ENCODE results near the gene CEACAM19. TPM values are rescaled to one million over a fixed set of nuclear protein-coding genes. Genes with fewer than 3 reads are reported as not detected.

The CEACAM19 gene
- polyA plus RNA-seq, 3 donors, result 7.6 TPM; not detected in 2

GRCh38 chr19:44684892-44685863 is 13.9 kb downstream of the CEACAM19 start:
- Mint-ChIP-seq H3K36me3 (peaks cover 3 to 8% of the 10 kb centered on the region in 2 donors), H3K27me3 (ENCODE audit: low read depth in 3 of 3) (peaks cover 2 to 5% (median 2%) of the 10 kb centered on the region in 3 donors), H3K9me3 (peaks cover 0 to 5% (median 0%) of the 10 kb centered on the region in 7 donors), H3K27ac (peak overlapping the region; percentile 87 to 98 (median 96)), H3K4me3 (peak overlapping the region; percentile 28 to 78), H3K4me1 (peaks cover 76% of the 10 kb centered on the region)
- Histone ChIP-seq H4K20me1 (ENCODE audit: insufficient read depth, low read length) (no peaks in the 10 kb centered on the region), H3K4me2 (replicated peaks; ENCODE audit: extremely low read depth, low read length, poor library complexity, severe bottlenecking) (peak overlapping the region; percentile 54), H3K79me2 (ENCODE audit: insufficient read depth, low read length) (no peaks in the 10 kb centered on the region), H3K27ac (ENCODE audit: low read depth in 1 of 2, low read length in 2 of 2) (peak overlapping the region; percentile 80 to 90), H3K9me3 (replicated peaks in 1 of 2; ENCODE audit: control insufficient read depth in 1 of 2, insufficient read depth in 1 of 2, low read length in 2 of 2) (no peaks in the 10 kb centered on the region), H3K4me3 (replicated peaks in 1 of 3; ENCODE audit: low read depth in 2 of 3, low read length in 3 of 3) (peak overlapping the region in 1 of 3 experiments; percentile 47), H3K36me3 (replicated peaks in 1 of 2; ENCODE audit: control insufficient read depth in 1 of 2, insufficient read depth in 2 of 2, low read length in 2 of 2) (no peaks in the 10 kb centered on the region), H2AFZ (ENCODE audit: insufficient read depth, low read depth, low read length, poor library complexity, severe bottlenecking) (no peak overlapping the region), H3K4me1 (ENCODE audit: control insufficient read depth in 1 of 2, insufficient read depth in 2 of 2, low read length in 2 of 2) (peaks cover 78 to 81% of the 10 kb centered on the region in 2 donors), H3K27me3 (ENCODE audit: control insufficient read depth in 2 of 2, insufficient read depth in 2 of 2, low read length in 2 of 2) (no peaks in the 10 kb centered on the region), H3K9ac (ENCODE audit: insufficient read depth, low read length, poor library complexity, severe bottlenecking) (no peak overlapping the region)
- TF ChIP-seq CTCF (IDR thresholded peaks at IDR 0.05), result no peak
- peak; percentile 70 to 88 (median 84) for DNase-seq
- intact Hi-C loops (cut with micrococcal nuclease), result loop anchor here (5.0 to 10.0 kb wide), 4 partner anchors 37 to 160 kb away; partner anchors contain the start of gene NECTIN2 (in 1 of the 2)
- WGBS (ENCODE audit: insufficient coverage), result 28% methylated on average over 10 of the region's 25 CpGs

- no peak overlapping the region for H2AFZ ChIP-seq (ENCODE audit: insufficient read depth, low read depth, low read length, poor library complexity, severe bottlenecking)
- Mint-ChIP-seq H3K36me3 (peaks cover 3 to 4% of the 10 kb centered on the region in 2 donors), H3K27ac (peak overlapping the region; percentile 87 to 98 (median 96)), H3K4me3 (peak overlapping the region; percentile 41 to 78), H3K4me1 (peaks cover 76% of the 10 kb centered on the region), H3K9me3 (peaks cover 0 to 5% (median 0%) of the 10 kb centered on the region in 7 donors), H3K27me3 (ENCODE audit: low read depth in 3 of 3) (peaks cover 2 to 5% (median 2%) of the 10 kb centered on the region in 3 donors)
- peaks cover 78 to 83% of the 10 kb centered on the region in 2 donors for H3K4me1 ChIP-seq (ENCODE audit: control insufficient read depth in 1 of 2, insufficient read depth in 2 of 2, low read length in 2 of 2)
- no CpG with 5 or more reads among the region's 4 CpGs for WGBS (ENCODE audit: insufficient coverage)
- H3K27me3 ChIP-seq (ENCODE audit: control insufficient read depth in 2 of 2, insufficient read depth in 2 of 2, low read length in 2 of 2), result no peaks in the 10 kb centered on the region
- peak overlapping the region; percentile 54 for H3K4me2 ChIP-seq (replicated peaks; ENCODE audit: extremely low read depth, low read length, poor library complexity, severe bottlenecking)
- H3K9ac ChIP-seq (ENCODE audit: insufficient read depth, low read length, poor library complexity, severe bottlenecking), result no peak overlapping the region
- no peaks in the 10 kb centered on the region for H3K36me3 ChIP-seq (replicated peaks in 1 of 2; ENCODE audit: control insufficient read depth in 1 of 2, insufficient read depth in 2 of 2, low read length in 2 of 2)
- H3K27ac ChIP-seq (ENCODE audit: low read depth in 1 of 2, low read length in 2 of 2), result peak overlapping the region; percentile 80 to 90
- H4K20me1 ChIP-seq (ENCODE audit: insufficient read depth, low read length), result no peaks in the 10 kb centered on the region
- TF ChIP-seq CTCF (IDR thresholded peaks at IDR 0.05), result no peak
- no peaks in the 10 kb centered on the region for H3K79me2 ChIP-seq (ENCODE audit: insufficient read depth, low read length)
- no peaks in the 10 kb centered on the region for H3K9me3 ChIP-seq (replicated peaks in 1 of 2; ENCODE audit: control insufficient read depth in 1 of 2, insufficient read depth in 1 of 2, low read length in 2 of 2)
- DNase-seq, result peak; percentile 75 to 93 (median 90)
- H3K4me3 ChIP-seq (replicated peaks in 1 of 3; ENCODE audit: low read depth in 2 of 3, low read length in 3 of 3), result peak overlapping the region in 1 of 3 experiments; percentile 47
- intact Hi-C loops (cut with micrococcal nuclease), result loop anchor here (5.0 to 10.0 kb wide), 4 partner anchors 36 to 159 kb away; partner anchors contain the start of gene NECTIN2 (in 1 of the 2)
Measured at GRCh38 chr19:44685877-44686276, 14.6 kb downstream of the CEACAM19 start.

Data from CD14-positive monocyte (primary cell).